Measurements from ENCODE around the gene FGF12. TPM values are rescaled to one million over a fixed set of nuclear protein-coding genes. Genes with fewer than 3 reads are reported as not detected.
A peak's percentile ranks its signal among the peaks of the same experiment; 100 is the strongest.

FGF12 gene
- total RNA-seq, 1 experiment from 2014 or later = 0.07 TPM

DNA sequence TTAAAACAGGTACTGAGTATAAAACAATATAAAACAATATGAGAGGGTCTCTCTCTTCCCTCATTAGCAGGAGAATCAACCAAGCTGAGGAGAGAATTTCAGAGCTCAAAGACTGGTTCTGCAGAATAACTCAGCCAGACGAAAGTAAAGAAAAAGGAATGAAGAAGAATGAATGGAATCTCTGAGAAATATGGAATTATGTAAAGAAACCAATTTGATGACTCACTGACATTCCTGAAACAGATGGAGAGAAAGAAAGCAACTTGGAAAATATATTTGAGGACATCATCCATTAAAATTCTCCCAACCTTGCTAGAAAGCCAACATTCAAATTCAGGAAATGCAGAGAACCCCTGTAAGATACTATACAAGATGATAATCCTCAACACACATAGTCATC, 635.5 kb downstream of the FGF12 start:
- BruUV-seq (replicated peaks) = no TSS peak
- no peak for DNase-seq (ENCODE audit: low read depth, low spot score)
- no peak for TF ChIP-seq POLR2A (IDR thresholded peaks at IDR 0.05; ENCODE audit: borderline replicate concordance, extremely low read depth, insufficient read depth, insufficient read length)
- no peak for TF ChIP-seq CEBPB (IDR thresholded peaks at IDR 0.05; ENCODE audit: low read depth)
- TF ChIP-seq, protein P1, sequence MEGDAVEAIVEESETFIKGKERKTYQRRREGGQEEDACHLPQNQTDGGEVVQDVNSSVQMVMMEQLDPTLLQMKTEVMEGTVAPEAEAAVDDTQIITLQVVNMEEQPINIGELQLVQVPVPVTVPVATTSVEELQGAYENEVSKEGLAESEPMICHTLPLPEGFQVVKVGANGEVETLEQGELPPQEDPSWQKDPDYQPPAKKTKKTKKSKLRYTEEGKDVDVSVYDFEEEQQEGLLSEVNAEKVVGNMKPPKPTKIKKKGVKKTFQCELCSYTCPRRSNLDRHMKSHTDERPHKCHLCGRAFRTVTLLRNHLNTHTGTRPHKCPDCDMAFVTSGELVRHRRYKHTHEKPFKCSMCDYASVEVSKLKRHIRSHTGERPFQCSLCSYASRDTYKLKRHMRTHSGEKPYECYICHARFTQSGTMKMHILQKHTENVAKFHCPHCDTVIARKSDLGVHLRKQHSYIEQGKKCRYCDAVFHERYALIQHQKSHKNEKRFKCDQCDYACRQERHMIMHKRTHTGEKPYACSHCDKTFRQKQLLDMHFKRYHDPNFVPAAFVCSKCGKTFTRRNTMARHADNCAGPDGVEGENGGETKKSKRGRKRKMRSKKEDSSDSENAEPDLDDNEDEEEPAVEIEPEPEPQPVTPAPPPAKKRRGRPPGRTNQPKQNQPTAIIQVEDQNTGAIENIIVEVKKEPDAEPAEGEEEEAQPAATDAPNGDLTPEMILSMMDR (IDR thresholded peaks at IDR 0.05 in 2 of 3, conservative IDR thresholded peaks at IDR 0.05 in 1 of 3; ENCODE audit: borderline replicate concordance in 1 of 3, insufficient read depth in 1 of 3, low read depth in 2 of 3, low read length in 2 of 3) = no peak
- Histone ChIP-seq H3K27ac (ENCODE audit: low read depth, low read length) (no peak overlapping the region), H3K9me2 (ENCODE audit: insufficient read depth) (no peaks in the 10 kb centered on the region), H3K79me2 (ENCODE audit: insufficient read depth, low read length) (no peaks in the 10 kb centered on the region), H3K4me3 (replicated peaks in 1 of 2; ENCODE audit: low read depth in 1 of 2, low read length in 2 of 2) (no peak overlapping the region), H3K4me1 (ENCODE audit: control insufficient read depth in 1 of 2, insufficient read depth in 2 of 2, low read length in 2 of 2) (peaks cover 0 to 6% of the 10 kb centered on the region in 2 experiments; a peak in 1 of 4 replicates), H3K4me2 (ENCODE audit: low read length) (no peak overlapping the region), H3K36me3 (ENCODE audit: control insufficient read depth in 1 of 2, insufficient read depth in 2 of 2, low read length in 2 of 2) (no peaks in the 10 kb centered on the region), H3K9me3 (ENCODE audit: control insufficient read depth in 1 of 2, insufficient read depth in 1 of 2, low read depth in 1 of 2, low read length in 2 of 2) (no peaks in the 10 kb centered on the region), H3K27me3 (ENCODE audit: insufficient read depth, low read length) (no peaks in the 10 kb centered on the region), H4K20me1 (ENCODE audit: insufficient read depth) (no peaks in the 10 kb centered on the region), H3K9ac (ENCODE audit: low read length) (no peak overlapping the region), H2AFZ (ENCODE audit: low read depth, low read length, poor library complexity, severe bottlenecking) (no peak overlapping the region)
- RAD21 ChIA-PET (ENCODE audit: low non-redundant PET in 1 of 2, low total read pairs in 2 of 2, uncharacterized antibody in 2 of 2, unreplicated experiment in 2 of 2) = no interaction called here
- intact Hi-C loops (cut with micrococcal nuclease) = no loop called here
- POLR2A ChIA-PET = no interaction called here
- CTCF ChIA-PET = interaction anchor here (1.5 kb wide), 1 partner anchor 353 kb away, joined by 4 read pairs; no protein-coding TSS in a partner anchor
- ATAC-seq = no peak

- DNase-seq (ENCODE audit: low read depth, low spot score) (peak; percentile 24), ATAC-seq (peak; percentile 99)
- Histone ChIP-seq H3K9ac (ENCODE audit: low read length) (no peak overlapping the region), H3K27ac (ENCODE audit: low read depth, low read length) (no peak overlapping the region), H3K27me3 (ENCODE audit: insufficient read depth, low read length) (no peaks in the 10 kb centered on the region), H3K4me2 (ENCODE audit: low read length) (no peak overlapping the region), H2AFZ (ENCODE audit: low read depth, low read length, poor library complexity, severe bottlenecking) (peak overlapping the region; percentile 12), H3K36me3 (ENCODE audit: control insufficient read depth in 1 of 2, insufficient read depth in 2 of 2, low read length in 2 of 2) (no peaks in the 10 kb centered on the region), H3K79me2 (ENCODE audit: insufficient read depth, low read length) (no peaks in the 10 kb centered on the region), H3K9me3 (ENCODE audit: control insufficient read depth in 1 of 2, insufficient read depth in 1 of 2, low read depth in 1 of 2, low read length in 2 of 2) (no peaks in the 10 kb centered on the region), H3K4me3 (replicated peaks in 1 of 2; ENCODE audit: low read depth in 1 of 2, low read length in 2 of 2) (no peak overlapping the region), H3K4me1 (ENCODE audit: control insufficient read depth in 1 of 2, insufficient read depth in 2 of 2, low read length in 2 of 2) (peaks cover 0 to 6% of the 10 kb centered on the region in 2 experiments; a peak in 1 of 4 replicates), H3K9me2 (ENCODE audit: insufficient read depth) (no peaks in the 10 kb centered on the region), H4K20me1 (ENCODE audit: insufficient read depth) (no peaks in the 10 kb centered on the region)
- BruUV-seq (replicated peaks) = no TSS peak
- RAD21 ChIA-PET (ENCODE audit: low non-redundant PET in 1 of 2, low total read pairs in 2 of 2, uncharacterized antibody in 2 of 2, unreplicated experiment in 2 of 2) = no interaction called here
- intact Hi-C loops (cut with micrococcal nuclease) = no loop called here
- POLR2A ChIA-PET = no interaction called here
- CTCF ChIA-PET = interaction anchor here (0.6 to 1.5 kb wide), 5 partner anchors 9 to 354 kb away, joined by 3 to 4 read pairs (median 3); no protein-coding TSS in a partner anchor
- TF ChIP-seq ZFX (IDR thresholded peaks at IDR 0.05) (no peak), POLR2AphosphoS5 (IDR thresholded peaks at IDR 0.05; ENCODE audit: low read depth, low read length) (no peak), CEBPB (IDR thresholded peaks at IDR 0.05; ENCODE audit: low read depth) (no peak), RAD21 (IDR thresholded peaks at IDR 0.05; ENCODE audit: low read depth) (0 out of 2 replicates have a peak, but pooled peaks have one; percentile 18), SIN3A (IDR thresholded peaks at IDR 0.05; ENCODE audit: low read depth) (no peak), SRF (IDR thresholded peaks at IDR 0.05; ENCODE audit: low read depth) (no peak), ZBTB33 (IDR thresholded peaks at IDR 0.05; ENCODE audit: extremely low read depth, insufficient replicate concordance, low read length) (no peak), ZNF274 (IDR thresholded peaks at IDR 0.05; ENCODE audit: low read depth, low read length) (no peak), POLR2A (IDR thresholded peaks at IDR 0.05; ENCODE audit: borderline replicate concordance, extremely low read depth, insufficient read depth, insufficient read length) (no peak)
- TF ChIP-seq, protein P1 (IDR thresholded peaks at IDR 0.05 in 2 of 3, conservative IDR thresholded peaks at IDR 0.05 in 1 of 3; ENCODE audit: borderline replicate concordance in 1 of 3, insufficient read depth in 1 of 3, low read depth in 2 of 3, low read length in 2 of 3) = peak; percentile 11 to 60 (median 53); a peak in 5 of 6 replicates
Measured at GRCh38 chr3:192090586-192090985, 636.8 kb downstream of the FGF12 start.
